HG03558 (cell line): ENCODE data around the gene PAX5.
A peak's percentile ranks its signal among the peaks of the same experiment; 100 is the strongest.
"Not testable (repeated sequence)": the region's sequence is repeated elsewhere in the genome, so short reads cannot be mapped to it uniquely, and the experiment has no call there.

Experiments
- ATAC-seq: cut with Tn5 transposase; IDR thresholded peaks from one replicate; pipeline ENCODE4 v1.9.1; 2021; ENCODE audit warnings: moderate number of reproducible peaks; ENCODE audit not compliant: unreplicated experiment; ENCODE audit errors: extremely low read depth

Gene PAX5

DNA sequence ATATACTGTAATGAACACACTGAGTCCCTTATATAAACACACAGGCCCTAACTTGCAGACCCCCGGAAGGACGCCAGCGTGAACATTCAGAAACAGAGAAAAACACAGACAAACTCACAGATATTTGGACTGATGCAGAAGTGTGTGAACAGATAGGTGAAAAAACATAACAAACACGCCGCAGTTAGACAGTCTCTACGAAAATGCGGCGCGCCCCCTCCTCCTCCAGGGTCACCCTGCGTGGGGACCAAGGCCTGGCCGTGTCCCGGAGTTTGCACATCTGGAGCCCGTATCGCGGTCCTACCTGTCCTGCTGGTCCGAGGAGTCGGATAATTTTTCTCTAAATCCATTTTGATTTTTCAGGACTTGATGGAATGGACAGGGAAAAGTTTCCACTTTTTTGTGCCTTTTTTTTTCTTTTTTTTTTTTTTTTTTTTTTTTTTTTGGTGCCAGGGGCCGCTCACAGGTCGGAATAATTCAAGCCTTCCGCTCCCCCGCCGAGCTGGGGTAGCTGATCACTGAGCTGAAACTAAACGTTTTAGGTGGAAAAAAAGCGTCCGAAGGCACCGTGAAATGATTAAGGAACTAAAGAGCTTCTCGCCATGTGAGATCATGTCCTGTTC lies at the start of gene PAX5:
Gene PAX5, minus strand, starts transcription at position 587 of the 623 bp plus-strand sequence. Its CDS starts 237 bp downstream, at position 350.
- no peak for ATAC-seq

- ATAC-seq = no peak
These were observed 49.6 kb upstream of the PAX5 start for GRCh38 chr9:37083654-37084053.

- ATAC-seq = no peak
These were observed 48.2 kb upstream of the PAX5 start for GRCh38 chr9:37082214-37082765.

GRCh38 chr9:37081507-37081906 lies 47.4 kb upstream of the PAX5 start:
- ATAC-seq = not testable (repeated sequence)

DNA sequence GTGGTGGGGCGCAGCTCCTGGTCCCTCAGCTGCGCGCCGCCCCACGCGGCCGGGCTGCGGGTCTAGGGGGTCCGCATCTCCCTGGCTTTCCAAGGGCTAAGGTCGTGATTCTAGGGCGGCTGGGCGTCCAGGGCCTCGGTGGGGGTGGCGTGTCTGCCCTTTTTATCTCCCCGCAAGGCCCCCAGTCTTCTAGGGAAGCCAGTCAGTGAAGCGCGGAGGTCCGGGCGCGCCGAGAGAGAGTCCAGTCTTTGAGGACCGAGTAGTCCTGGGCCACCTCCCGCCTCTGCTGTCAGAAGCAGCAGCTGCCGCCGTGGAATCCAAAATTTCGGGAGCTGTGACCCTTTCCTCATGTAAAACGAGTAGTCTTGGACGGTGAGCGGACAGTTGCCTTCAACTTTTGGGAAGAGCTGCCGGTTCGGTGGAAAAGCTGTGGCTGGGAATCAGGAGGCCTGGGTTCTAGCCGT lies 46.1 kb upstream of the PAX5 start:
- ATAC-seq = not testable (repeated sequence)

GRCh38 chr9:37079370-37080164 lies 45.5 kb upstream of the PAX5 start:
- peak; percentile 66 for ATAC-seq

- not testable (repeated sequence) for ATAC-seq
These were observed 40.7 kb upstream of the PAX5 start for GRCh38 chr9:37074790-37075189.

DNA sequence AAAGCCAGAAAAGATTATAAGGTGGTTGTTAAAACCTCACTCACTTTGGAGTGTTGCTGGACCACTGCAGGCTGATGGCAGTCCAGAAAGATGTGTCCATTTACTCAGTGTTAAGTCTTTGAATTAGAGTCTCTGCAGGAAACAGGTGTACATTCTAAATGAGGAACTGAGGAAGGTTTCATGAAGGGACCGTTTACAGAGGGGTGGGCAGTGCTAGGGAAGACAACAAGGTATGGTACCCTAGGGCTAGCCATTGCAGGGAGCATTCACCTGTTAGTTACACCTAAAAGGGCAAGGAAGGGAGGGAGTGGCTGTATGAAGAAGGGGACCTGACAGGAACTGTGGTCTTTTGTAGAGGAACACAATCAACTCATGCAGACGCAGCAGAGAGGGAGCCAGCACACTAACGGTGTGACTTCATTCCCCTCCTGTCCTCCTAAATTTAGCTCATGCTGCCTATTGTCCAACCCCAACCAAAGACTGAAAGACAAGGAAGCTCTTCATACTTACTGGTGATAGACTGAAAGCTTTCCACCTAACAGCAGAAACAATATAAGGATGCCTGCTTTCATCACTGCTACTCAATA lies 32.2 kb upstream of the PAX5 start:
- no peak for ATAC-seq

DNA sequence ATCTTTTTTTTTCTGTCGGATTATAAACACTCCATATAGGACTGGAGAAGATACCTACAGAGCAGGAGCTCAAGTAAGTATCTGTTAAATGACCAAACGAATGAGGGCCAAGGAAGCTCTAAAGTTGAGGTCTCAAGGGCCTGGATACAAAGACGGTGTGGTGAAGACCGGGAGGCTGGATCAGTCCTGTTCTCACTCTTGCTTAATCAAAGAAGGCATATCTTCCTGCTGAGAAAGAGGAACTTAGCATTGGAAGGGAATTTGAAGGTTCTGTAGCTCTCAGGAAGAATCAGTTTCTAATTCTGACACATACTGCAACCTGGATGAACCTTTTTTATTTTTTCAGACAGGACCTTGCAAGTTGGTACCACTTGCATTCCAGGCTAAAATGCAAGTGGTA lies 28.3 kb upstream of the PAX5 start:
- no peak for ATAC-seq

GRCh38 chr9:37061768-37062167 lies 27.7 kb upstream of the PAX5 start:
- ATAC-seq = no peak

DNA sequence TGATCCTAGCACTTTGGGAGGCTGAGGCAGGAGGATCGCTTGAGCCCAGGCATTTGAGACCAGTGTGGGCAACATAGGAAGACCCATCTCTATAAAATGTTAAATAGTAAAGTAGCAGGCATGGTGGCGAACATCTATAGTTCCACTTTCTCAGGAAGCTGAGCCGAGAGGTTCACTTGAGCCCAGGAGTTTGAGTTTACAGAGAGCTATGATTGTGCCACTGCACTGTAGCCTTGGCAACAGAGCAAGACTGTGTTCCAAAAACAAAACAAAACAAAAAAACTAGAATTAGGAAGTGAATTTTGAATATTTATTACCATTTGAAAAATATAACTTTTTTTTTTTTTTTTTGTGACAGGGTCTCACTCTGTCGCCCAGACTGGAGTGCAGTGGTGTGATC lies 26.8 kb upstream of the PAX5 start:
- no peak for ATAC-seq

GRCh38 chr9:37056046-37056920 lies 22.2 kb upstream of the PAX5 start:
- no peak for ATAC-seq

DNA sequence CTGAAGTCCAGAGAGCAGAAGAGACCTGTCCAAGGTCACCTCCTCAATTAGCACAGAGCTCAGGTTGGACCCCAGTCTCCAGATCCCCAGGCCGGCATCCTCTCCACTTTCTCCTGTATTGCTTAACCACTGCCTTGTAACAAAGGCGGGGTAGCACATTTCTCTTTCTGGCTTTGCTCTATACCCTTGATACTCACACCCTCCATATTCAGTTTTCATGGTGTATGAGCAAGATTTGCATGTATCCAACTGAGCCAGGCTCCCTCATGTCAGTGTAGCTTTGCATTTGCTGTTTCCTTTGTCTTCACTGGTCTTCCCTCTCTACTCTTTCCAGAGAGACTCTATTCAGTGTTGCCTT lies 20.3 kb upstream of the PAX5 start:
- not testable (repeated sequence) for ATAC-seq

- ATAC-seq = no peak
These were observed 19.8 kb upstream of the PAX5 start for GRCh38 chr9:37053684-37054362.

GRCh38 chr9:37046683-37047082 lies 12.6 kb upstream of the PAX5 start:
- ATAC-seq = no peak

GRCh38 chr9:37042421-37042820 lies 8.4 kb upstream of the PAX5 start:
- no peak for ATAC-seq

DNA sequence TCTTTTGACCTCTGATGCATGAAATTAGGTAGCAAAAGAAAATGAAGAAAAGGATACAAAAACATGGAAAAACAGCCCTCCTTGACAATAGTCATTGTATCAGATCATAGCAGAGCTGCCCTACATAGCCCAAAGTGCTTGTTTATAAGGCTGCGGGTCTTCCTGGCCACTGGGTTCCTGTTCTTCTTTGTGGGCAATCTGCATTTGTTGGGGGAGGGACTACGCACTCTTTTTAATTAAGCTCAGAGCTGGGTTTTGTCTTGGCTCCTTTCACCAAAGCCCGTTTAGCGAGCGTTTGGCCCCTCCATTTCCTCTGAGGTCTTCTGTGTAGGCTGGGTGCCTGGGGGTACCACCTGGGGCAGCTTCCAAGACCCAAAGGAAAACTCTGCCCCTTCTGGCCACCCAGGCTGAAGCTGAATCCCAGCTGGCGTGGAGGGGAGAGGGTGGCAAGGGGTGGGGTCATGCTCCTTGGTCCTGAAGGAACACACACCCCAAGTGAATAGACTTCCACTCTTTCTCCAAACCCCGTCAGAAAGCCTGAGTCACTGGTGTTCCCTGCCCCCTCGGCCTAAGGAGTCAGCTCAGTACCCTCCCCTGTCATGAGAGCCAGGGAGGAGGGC lies 6.5 kb upstream of the PAX5 start:
- ATAC-seq = no peak

GRCh38 chr9:37038943-37039464 lies 4.9 kb upstream of the PAX5 start:
- ATAC-seq = no peak
